NT2/D1 (cell line): ENCODE results near the gene ONECUT2.

Source experiments
- SUZ12 ChIP-seq: IDR thresholded peaks from 2 replicates; pipeline ENCODE4 v1.6.1; 2011; ENCODE audit not compliant: insufficient read length, insufficient read depth; ENCODE audit errors: extremely low read depth
- YY1 ChIP-seq: IDR thresholded peaks from 2 replicates; pipeline ENCODE4 v1.6.1; 2011; ENCODE audit not compliant: insufficient read length, insufficient read depth
- ZNF274 ChIP-seq: IDR thresholded peaks from 2 replicates; pipeline ENCODE4 v1.6.1; 2011; ENCODE audit warnings: mild to moderate bottlenecking, low read depth, low read length

DNA sequence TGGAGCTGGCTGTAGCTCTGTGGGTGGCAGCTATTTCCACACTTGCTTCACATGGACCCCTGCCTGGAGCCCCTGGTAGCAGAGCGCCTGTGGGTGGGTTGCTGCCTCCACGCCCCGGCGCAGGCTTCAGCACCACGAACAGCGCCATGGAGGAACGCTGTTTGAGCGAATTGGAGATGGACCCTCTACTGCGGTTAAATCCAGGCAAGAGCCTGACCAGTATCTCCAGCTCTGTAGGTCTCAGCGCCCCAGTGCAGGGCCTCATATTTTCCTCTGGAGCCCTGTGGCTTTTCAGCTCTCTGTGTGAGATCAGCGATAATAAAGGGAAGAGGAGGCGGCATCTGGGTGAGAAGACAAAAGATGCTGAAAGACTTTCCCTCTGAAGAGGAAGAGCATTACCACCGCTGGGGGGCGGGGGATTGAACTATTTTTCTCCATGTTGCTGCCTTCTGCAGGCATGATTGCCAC is 12.0 kb downstream of the ONECUT2 start:
- TF ChIP-seq ZNF274, result no peak
- TF ChIP-seq SUZ12, result no peak
- TF ChIP-seq YY1, result no peak
